GM19463 (cell line): ENCODE data around the gene PATJ.
"Not testable (repeated sequence)": the region's sequence is repeated elsewhere in the genome, so short reads cannot be mapped to it uniquely, and the experiment has no call there.

Experiments used
- ATAC-seq: cut with Tn5 transposase; IDR thresholded peaks from one replicate; pipeline ENCODE4 v1.9.1; 2021; ENCODE audit warnings: mild to moderate bottlenecking, moderate library complexity; ENCODE audit not compliant: unreplicated experiment

The PATJ gene

GRCh38 chr1:62198069-62198780 lies 455.9 kb downstream of the PATJ start:
- no peak for ATAC-seq

GRCh38 chr1:62198781-62199125 lies 456.5 kb downstream of the PATJ start:
- ATAC-seq, result no peak

- ATAC-seq, result no peak
Measured at GRCh38 chr1:62207187-62207586, 464.9 kb downstream of the PATJ start.

- no peak for ATAC-seq
Measured at GRCh38 chr1:62208087-62208486, 465.8 kb downstream of the PATJ start.

GRCh38 chr1:62208970-62209369 lies 466.7 kb downstream of the PATJ start:
- ATAC-seq, result no peak

- ATAC-seq, result no peak
Measured at GRCh38 chr1:62209931-62210595, 467.8 kb downstream of the PATJ start.

- no peak for ATAC-seq
Measured at GRCh38 chr1:62210960-62211359, 468.7 kb downstream of the PATJ start.

- ATAC-seq, result no peak
Measured at GRCh38 chr1:62212411-62212810, 470.1 kb downstream of the PATJ start.

GRCh38 chr1:62213075-62213914 lies 471.0 kb downstream of the PATJ start:
- ATAC-seq, result no peak

GRCh38 chr1:62218604-62219003 lies 476.3 kb downstream of the PATJ start:
- no peak for ATAC-seq

GRCh38 chr1:62220456-62220855 lies 478.2 kb downstream of the PATJ start:
- ATAC-seq, result not testable (repeated sequence)

- ATAC-seq, result no peak
Measured at GRCh38 chr1:62221171-62221570, 478.9 kb downstream of the PATJ start.

GRCh38 chr1:62222321-62222720 lies 480.0 kb downstream of the PATJ start:
- ATAC-seq, result no peak

GRCh38 chr1:62224182-62224581 lies 481.9 kb downstream of the PATJ start:
- no peak for ATAC-seq

GRCh38 chr1:62227496-62227895 lies 485.2 kb downstream of the PATJ start:
- no peak for ATAC-seq
